Omental fat pad (tissue), 4 donors: ENCODE results near the gene NHSL2. TPM values are rescaled to one million over a fixed set of nuclear protein-coding genes. Genes with fewer than 3 reads are reported as not detected.

Experiments used
- ATAC-seq: fragments of 150-250 bp; one replicate; pipeline ENCODE4 v1.9.1; 2016; ENCODE audit warnings: mild to moderate bottlenecking, moderate library complexity; ENCODE audit not compliant: low FRiP score
- DNase-seq: peaks from one replicate; pipeline ENCODE4 v3.0.0-alpha.2; 2019; ENCODE audit warnings: low spot score
- CTCF ChIP-seq, 3 donors: fragments of 450-650 bp; IDR thresholded peaks; one replicate each; pipeline ENCODE4 v1.5.1; 2016 to 2017; ENCODE audit warnings: antibody characterized with exemption in 3 of 3, mild to moderate bottlenecking in 3 of 3, moderate library complexity in 2 of 3
- total RNA-seq, 4 donors: library from RNA; depleted of rRNA; stranded (reverse); fragments of >200 nt; gene quantifications; one replicate each; pipeline ENCODE4 v1.1.0, GENCODE V29; 2016

NHSL2 gene
- total RNA-seq, 4 donors from 2014 or later, result 12.8 to 20.2 (median 14.0) TPM

- no peak for ATAC-seq
- TF ChIP-seq CTCF (IDR thresholded peaks at IDR 0.05), result no peak
These were observed 150.4 kb downstream of the NHSL2 start for GRCh38 chrX:72060921-72061490.

GRCh38 chrX:72062916-72063315, 152.3 kb downstream of the NHSL2 start:
- DNase-seq, result no peak
- no peak for TF ChIP-seq CTCF (IDR thresholded peaks at IDR 0.05)
- peak; percentile 67 for ATAC-seq

More at GRCh38 chrX:72060921-72061490, 150.4 kb downstream of the NHSL2 start:
- no peak for DNase-seq

GRCh38 chrX:72069350-72070160, 158.9 kb downstream of the NHSL2 start:
- ATAC-seq (peak; percentile 15), DNase-seq (no peak)
- no peak for TF ChIP-seq CTCF (IDR thresholded peaks at IDR 0.05)

GRCh38 chrX:72071213-72071612, 160.6 kb downstream of the NHSL2 start:
- no peak for TF ChIP-seq CTCF (IDR thresholded peaks at IDR 0.05)
- ATAC-seq, result no peak

GRCh38 chrX:72073633-72074032, 163.0 kb downstream of the NHSL2 start:
- TF ChIP-seq CTCF (IDR thresholded peaks at IDR 0.05), result no peak
- DNase-seq (no peak), ATAC-seq (no peak)

More at GRCh38 chrX:72071213-72071612, 160.6 kb downstream of the NHSL2 start:
- DNase-seq, result no peak

GRCh38 chrX:72078411-72078810, 167.8 kb downstream of the NHSL2 start:
- ATAC-seq, result no peak
- DNase-seq, result no peak
- no peak for TF ChIP-seq CTCF (IDR thresholded peaks at IDR 0.05)

- DNase-seq, result no peak
- no peak for TF ChIP-seq CTCF (IDR thresholded peaks at IDR 0.05)
- ATAC-seq, result no peak
These were observed 169.0 kb downstream of the NHSL2 start for GRCh38 chrX:72079607-72080006.
